HCEC 1CT (cell line): ENCODE results near the gene SKI.
"Not testable (repeated sequence)": the region's sequence is repeated elsewhere in the genome, so short reads cannot be mapped to it uniquely, and the experiment has no call there.

Experiments used
- DNase-seq: peaks from one replicate; pipeline ENCODE4 v3.0.0-alpha.2; 2017

Gene SKI

DNA sequence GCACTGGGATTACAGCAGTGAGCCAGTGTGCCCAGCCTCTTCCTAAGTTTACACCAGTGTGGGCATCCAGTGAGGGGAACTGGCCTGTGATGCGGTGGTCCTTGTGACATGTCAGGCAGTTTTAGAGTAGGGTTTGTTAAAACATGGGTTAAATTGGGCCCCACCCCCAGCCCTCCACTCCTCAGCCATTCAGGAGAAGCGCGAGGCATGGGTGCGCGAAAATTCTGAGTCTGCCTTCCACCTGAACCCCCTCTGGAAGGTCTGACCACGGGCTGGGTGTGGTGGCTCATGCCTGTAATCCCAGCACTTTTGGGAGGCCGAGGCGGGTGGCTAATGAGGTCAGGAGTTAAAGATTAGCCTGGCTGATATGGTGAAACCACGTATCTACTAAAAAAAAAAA is 51.7 kb downstream of the SKI start:
- no peak for DNase-seq

DNA sequence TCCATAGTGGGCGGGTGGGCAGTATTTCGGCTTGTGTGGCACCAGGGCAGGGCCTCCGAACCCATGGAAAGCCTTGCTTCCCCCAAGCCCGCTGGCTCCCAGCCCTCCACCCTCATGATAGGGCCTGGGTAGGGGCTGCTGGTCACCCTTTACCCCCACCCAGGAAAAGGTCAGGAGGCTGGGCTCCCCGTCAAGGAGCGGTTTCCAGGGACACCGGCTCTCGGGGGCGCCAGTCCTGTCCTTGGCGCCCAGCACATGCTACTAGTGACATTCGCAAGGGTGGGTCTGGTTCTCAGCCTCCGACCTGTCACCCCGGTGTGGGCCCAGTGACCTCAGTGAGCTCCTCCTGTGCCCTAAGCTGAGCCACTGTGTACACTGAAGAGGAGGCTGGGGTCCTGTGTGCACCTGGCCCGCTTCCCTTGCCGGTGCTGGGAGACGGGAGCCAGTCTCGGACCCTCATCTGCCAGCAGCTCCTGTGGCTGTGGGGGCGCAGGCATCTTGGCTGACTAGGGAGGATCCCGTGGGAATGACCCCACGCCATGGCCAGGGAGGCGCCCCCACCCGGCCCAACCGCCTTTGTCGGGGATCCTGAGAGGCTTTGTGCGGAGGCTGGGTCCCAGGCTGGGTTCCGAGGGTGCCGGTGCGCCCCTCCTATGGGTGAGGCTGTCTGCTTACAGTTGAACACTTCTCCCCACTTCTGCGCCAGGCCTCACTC is 54.6 kb downstream of the SKI start:
- no peak for DNase-seq

DNA sequence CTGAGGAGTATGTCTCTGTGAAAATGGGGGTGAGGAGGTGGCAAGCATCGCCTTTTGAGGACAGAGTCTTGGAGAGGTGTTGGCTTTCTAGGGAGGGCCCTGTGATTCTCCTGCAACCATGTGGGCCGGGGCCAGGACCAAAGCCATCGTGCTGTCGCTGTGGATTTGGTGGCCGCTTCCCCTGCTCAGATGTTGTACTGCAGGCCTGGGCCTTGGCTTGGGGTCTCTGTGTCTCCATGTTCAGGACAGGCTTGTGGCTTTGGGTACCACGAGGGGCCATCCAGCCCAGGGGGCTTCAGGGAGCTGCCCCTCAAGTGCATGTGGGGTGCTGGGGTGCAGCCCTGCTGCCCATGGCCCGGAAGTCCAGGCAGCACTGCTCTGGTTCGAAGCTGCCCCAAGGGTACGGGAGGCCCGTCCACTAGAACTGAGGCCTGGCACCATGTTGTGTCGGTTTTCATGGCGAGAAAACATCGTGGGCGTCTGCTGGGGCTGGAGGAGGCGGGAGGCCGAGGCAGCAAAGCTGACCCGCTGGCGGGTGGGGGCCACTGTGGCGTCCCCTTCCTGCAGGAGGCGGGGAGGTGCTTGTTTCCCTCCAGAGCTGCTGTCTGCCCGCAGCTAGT is 55.4 kb downstream of the SKI start:
- no peak for DNase-seq

DNA sequence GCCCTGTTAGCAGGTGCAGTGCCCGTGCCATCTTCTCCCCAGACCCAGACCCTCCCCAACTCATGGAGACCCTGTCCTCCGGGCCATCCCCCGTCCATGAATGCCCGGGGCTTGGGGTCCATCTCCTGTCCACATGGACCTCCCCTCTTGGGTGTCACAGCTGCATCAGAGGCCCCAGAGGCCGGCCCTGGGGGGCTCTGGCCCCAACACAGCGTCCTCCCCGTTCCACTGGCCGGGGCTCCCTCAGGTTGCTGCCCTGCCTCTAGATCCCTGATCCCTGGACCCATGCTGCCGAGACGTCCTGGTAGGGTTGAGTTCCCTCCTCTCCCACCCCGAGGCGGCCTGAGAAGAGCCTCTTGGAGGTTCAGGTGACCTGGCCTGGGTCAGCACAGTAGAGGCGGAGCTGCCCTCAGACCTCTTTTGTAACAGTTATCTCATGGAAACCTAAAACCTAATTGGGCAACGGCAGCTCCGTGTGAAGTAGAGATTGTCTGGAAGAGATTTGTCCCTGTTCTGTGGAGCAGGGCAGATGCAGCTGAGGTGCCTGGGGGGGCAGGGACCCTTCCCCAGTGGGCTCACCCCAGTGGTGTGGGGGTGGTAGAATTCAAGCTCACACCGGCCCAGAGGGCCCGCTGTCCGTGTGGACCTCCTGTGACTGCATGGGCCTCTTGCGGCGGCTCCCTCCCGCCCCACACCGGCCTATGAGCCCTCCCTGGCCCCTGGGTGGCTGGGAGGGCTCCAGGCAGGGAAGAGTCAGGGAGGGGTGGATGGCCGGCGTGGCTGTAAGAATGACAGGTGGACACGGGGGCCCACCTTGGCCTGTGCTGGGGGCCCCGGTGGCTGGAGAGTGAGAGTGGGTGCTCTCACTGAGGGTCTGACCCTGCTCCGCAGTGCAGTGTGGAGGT is 56.1 kb downstream of the SKI start:
- DNase-seq = no peak

DNA sequence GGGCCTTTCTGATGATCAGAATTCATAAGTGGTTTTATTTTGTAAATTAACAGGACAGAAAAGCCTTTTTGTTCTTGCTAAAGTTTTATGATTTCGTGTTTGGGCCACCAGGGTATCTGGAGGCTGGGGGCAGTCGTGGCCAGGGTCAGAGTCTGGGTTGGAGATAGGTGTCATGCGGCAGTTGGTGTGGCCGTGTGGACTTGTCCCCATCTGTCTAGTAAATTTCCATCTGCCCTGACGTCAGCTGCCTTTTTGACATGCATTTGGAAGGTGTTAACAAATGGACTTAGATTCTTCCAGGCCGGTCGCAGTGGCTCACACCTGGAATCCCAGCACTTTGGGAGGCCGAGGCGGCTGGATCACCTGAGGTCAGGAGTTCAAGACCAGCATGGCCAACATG is 56.8 kb downstream of the SKI start:
- DNase-seq = no peak

DNA sequence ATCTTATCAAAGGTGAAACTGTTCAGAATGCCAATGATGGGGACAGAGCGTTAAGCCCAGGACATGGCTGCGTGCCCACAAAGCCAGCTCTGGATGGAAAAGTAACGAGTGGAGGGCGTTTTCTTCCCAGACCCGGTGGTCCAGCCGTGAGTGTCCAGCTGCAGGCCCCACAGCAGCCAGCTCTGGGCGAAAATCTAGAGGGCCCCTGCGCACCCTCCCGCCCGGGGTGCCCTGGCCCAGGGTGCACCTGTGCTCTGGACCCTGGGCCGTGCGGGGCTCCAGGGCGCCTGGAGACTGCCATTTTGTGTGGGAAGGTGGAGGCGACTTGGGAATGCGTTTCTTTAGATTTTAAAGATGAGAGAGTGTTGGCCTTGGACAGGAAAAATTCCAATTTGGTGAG is 58.8 kb downstream of the SKI start:
- DNase-seq = no peak

DNA sequence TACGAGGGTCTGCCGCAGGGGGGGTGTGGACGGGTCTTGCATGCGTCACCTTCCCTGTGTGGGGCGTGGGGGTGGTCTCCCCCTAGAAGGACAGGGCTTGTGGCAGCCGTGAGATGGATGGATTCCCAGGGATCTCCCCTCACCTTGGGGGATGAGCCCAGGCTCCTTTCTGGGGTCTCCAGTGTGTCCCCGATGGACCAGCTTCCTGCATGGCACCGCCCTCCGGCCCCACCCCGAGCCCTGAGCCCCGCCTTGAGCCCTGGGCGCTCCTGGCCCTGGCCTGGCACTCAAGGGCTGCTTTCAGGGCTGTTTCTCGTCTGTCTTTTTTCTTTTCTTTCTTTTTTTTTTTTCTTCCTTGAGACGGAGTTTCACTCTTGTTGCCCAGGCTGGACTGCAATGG is 59.5 kb downstream of the SKI start:
- no peak for DNase-seq

DNA sequence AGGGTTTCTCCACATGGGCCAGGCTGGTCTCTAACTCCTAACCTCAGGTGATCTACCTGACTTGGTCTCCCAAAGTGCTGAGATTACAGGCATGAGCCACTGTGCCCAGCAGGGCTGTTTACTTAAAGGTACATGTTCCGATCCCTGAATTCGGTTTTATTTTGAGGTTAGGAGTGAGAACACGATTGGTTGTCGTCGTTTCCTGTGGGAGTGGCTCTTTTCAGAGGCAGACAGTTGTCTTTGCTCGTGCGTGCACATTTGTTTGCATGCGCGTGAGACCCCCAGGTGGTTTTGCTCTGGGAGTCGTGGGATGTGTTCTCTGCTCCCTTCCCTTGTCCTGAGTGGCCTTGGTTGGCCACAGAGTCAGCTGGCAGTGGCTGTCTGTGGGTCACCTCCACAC is 60.2 kb downstream of the SKI start:
- no peak for DNase-seq

DNA sequence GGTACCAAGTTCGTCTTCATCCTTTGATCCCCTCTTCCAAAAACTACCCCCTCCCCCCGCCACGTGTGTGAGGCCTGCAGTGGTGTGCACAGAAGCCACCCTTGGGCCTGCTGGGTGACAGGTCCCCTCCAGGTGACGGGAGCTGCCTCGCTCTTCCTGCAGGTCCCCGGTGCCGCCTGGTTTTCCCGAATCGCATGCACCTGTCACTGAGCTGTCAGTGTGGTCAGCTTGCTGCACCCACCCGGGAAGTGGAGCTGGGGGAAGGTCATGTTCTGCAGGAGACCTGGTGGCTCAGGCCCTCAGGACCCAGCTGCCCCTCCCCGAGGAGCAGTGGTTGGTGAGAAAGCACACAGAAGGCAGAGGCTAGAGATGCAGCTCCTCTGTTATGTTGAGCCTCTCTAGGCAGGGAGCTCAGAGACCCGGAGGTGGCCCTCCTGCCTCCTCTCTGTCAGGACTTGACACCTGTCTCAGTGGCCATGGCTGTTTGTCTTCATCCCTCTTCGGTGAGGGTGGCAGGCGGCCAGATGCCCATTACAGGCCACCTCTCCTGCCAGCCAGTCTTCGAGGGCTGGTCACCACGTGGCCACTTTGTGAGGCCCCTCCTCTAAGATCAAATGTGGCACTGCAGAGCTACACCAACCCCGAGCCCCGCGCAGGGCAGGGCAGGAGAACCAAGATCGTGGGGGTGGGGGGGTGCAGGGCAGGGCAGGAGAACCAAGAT is 60.9 kb downstream of the SKI start:
- DNase-seq = no peak

DNA sequence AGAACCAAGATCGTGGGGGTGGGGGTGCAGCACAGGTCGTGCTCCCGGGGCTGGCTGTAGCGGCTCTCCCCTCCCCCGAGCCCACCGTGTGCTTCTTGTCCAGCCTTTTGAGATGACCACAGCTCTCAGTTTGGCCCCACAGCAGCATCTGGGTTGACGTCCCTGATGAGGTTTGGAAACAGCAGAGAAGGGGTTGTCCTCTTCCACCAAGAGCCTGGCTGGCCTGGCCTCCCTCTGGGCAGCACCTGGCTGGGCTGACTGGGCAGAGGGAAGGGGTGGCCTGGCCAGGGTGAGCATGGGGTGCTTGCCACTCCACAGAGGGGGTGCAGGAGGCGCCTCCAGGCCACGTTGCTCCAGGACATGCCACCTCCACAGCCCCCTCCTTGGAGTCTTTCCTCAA is 61.5 kb downstream of the SKI start:
- DNase-seq = no peak

DNA sequence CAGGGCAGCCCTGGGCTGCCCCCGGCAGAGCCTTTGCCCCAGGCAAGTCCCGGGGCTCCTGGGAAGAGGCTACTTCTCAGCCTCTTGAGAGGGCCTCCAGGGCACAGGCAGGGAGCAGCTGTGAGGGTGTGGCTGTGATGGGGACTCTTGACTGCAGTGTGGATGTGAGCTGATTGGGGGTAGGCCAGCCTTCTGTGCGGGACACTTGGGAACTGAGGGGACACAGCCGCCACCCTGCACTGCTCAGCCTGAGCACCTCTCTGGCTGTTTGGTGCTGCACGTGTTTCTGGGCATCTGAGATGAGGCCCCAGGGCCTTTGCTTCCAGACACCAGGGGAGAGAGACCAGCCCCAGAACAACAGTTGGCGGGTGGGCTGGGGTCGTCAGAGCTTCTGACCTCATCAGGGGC is 62.1 kb downstream of the SKI start:
- no peak for DNase-seq

DNA sequence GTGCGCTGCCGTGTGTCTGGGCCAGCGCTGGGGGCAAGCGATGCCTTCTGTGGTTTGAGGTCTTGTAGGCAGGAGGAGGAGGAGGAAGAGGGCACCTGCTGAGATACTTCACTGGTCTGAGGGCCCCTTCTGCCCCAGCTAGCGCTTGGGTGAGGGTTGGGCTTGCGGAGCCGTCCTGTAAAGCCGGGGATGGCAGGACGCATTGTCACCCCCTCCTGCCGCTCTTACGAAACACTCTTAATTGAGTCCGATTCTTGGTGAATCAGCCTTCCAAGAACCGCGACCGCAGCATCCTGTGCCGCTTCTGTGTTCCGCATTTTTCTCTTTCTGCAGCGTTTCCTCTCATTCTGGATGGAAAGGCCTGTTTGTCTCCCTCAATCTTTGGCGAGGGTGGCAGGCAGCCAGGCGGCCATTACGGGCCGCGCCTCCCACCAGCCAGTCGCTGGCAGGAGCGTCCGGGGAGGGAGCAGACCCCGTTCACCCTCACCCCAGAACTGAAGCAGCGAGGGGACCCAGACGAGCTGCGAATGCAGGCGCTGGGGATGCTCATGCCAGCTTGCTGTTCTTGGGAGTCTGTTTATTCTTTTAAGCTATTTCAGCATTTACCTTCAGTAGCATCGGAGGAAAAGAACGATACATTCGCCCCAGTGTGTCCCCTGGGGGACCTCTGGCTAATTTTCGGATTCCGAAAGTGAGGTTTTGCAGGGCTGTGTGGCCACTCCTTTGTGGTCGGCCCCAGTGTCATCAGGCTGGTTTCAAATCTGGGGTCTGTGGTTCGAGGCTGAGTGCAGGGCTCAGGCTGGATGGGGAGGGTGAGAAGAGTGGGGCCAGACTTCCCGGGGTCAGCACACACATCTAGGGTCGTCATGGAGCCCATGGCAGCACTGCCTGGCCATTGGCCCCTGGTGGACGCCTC is 62.7 kb downstream of the SKI start:
- peak; percentile 99 for DNase-seq

DNA sequence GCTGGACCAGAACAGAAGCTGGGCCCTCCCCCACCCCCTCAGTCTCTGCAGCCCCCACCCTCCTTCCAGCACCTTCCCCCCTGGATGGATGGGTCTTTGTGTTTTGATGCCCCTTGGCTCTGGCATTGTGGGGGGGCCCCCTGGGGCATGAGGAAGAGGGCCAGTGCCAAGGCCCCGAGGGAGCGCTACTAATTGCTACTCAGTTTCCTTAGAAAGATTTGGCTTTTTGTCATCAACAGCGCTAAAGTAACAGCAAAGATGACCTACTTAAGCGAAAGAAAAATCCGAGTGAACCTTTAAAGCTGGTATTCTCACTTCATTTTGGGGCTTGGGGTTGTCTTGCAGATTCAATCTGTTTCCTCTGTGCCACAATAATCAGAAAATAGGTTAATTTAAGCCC is 63.5 kb downstream of the SKI start:
- DNase-seq = no peak

DNA sequence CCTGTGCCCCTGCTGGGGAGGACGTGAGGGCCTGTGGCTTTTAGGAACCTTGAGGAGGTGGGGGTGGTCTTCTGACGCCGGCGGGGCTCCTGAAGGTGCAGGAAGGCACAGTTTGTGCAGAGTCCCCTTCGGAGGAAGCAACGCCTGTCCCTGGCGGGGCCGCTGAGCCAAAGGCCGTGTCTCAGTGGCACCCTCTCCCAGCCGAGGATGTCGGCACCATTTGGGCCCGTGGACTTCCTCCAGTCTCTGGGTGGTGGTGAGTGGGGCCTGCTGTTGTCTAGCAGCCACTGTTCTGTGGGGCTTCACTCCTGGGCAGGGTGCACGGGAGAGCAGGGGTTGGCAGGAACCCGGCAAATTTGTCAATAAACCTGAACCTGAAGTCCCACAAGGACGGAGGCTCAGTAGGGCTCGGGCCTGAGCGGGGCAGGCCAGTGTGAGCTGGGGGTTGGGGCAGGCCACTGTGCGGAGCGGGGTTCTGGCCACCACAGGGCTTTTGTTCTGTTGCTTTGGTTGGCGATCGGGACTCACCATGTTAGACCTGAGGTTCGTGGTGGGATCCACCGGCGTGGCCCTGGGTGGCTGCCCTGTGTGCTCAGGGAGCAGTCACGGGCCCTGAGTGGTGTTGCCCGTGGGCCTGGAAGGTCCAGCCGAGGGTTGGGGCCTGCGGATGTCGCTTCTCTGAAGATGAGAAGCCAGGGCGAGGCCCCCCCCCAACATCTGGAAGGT is 64.8 kb downstream of the SKI start:
- DNase-seq = no peak

DNA sequence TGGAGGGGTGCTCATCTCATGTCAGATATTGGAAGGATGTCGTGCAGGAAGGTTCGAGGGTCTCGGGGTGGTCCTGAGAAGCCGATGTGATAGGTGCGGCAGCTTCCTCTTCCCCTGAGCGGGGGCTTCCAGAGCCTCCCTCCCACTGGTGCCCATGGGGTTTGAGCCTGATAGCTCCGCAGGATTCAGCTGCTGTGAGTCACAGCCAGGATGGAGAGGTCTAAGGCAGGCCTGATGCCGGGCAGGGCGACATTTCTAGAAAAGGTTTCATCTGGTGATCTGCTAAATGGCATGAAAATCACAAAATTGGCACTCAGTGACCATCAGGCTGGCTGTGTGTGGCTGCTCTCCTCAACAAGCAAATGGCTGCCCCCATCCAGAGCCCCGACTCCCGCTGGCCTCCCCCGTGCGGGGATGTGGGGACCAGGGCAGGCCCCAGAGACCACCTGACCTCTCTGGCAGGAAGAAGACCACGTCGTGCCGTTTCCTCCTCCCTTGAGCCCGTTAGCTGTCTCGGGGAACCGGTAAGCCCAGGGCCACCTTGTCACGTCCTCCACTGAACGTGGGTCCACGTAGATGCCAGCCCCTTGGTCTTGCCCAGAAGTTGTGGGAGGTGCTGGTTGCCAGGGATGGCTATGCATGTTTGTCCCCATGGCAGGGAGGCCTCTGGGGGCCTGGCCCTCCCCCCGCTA is 66.1 kb downstream of the SKI start:
- no peak for DNase-seq

DNA sequence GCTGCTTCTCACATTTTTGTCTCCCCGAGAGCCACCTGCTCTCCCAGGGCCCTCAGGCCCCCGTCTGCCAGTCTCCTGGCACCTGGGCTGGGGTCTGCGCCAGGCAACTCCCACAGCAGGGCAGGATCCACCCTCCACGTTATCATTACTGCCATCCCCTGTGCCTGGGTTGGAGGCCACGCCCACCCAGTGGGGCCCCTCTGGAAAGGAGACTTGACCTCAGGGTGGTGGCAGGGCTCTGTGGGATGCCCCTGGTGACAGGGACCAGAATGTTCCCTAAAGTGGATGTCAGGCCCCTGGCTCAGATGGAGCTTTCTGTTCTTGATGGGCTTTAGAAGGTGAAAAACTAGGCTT is 66.6 kb downstream of the SKI start:
- DNase-seq = no peak

DNA sequence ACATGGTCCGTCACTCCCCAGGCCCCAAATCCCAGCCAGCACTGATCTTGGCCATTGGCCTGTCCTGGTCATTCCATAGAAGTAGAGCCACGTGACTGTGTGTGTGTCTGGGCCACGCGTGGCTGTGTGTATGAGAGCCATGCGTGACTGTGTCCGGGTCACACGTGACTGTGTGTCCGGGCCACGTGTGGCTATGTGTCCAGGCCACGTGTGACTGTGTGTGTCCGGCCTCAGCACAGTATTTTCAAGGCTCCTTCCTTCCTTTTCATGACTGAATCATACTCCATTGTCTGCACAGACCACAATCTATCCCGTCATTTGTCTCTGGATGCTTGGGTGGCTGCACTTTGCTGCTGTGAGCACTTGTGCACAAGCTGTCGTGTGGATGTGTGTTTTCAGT is 67.4 kb downstream of the SKI start:
- DNase-seq = no peak

DNA sequence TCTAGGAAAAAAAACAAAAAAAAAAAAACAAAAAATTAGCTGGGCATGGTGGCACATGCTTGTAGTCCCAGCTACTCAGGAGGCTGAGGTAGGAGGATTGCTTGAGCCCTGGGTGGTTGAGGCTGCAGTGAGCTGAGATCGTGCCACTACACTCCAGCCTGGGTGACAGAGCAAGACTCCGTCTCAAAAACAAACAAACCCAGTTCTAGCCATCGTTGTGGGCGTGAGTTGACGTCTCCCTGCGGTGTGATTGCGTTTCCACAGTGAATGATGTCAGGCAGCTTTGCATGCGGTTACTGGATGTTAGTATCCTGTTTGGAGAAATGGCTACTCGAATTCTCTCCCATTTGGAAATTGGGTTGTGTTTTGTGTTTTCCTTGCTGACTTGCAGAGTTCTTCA is 68.1 kb downstream of the SKI start:
- DNase-seq = not testable (repeated sequence)

DNA sequence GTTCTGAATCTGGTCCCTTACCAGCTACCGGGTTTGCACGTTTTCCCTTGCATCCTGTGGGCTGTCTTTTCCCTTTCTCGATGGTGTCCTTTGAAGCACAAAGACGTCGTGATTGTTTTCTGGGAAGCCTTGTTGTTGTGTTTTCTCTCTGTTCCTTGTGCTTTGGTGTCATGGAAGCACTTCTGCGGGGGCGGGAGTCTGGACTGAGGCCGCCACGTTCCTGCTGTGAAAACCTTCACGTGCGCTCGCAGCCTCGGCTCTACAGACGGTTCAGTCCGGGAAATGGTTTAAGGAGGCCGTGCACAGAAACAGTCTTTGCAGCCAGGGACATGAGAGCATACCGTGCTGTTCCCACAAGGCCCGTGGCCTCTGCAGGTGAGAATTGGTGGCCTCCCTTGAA is 68.5 kb downstream of the SKI start:
- no peak for DNase-seq

DNA sequence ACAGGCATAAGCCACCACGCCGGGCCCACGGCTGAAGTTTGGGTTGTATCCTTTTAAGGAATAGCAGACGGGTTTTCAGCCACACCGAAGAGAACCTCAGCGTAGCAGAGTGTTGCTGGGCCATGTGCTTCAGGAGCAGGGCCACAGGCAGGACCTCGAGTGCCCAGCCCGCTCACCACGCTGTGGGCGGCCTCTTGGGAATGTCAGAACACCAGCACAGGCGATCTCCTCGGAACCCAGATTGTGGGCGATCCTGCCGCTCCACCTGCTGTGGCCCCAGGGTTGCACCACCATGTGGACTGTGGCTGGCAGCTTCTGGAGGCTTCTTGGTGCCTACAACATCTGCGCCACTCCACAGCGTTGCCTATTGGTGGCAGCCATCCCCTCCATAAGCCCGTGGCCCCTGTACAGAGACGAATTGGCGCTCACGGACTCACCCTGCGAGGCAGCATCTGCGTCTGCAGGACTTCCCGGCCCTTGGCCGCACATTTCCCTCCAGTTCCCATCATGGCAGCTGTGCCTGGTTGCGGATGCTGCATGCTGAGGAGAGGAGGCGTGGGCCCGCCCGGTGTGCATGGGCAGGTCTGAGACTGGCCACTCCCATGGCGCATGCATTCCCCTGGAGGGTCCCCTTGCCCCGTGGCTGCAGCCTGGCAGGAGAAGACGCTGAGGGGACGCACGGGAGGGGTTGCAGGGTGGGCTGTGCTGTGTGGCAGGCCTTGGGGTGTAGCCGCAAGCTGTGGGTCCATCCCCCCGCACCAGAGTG is 69.3 kb downstream of the SKI start:
- no peak for DNase-seq
